Endothelial cell (in vitro differentiated cells): Measurements from ENCODE around the gene WWC2. TPM values are rescaled to one million over a fixed set of nuclear protein-coding genes. Genes with fewer than 3 reads are reported as not detected.

Source experiments
- DNase-seq: peaks from one replicate; pipeline ENCODE4 v3.0.0; 2021; ENCODE audit warnings: low spot score
- H3K27ac Mint-ChIP-seq: one replicate; pipeline ENCODE4 v1.8.0; 2021; ENCODE audit warnings: mixed read lengths, inconsistent platforms; ENCODE audit not compliant: unreplicated experiment
- H3K27me3 Mint-ChIP-seq: one replicate; pipeline ENCODE4 v1.8.0; 2021; ENCODE audit warnings: mild to moderate bottlenecking, moderate library complexity, mixed read lengths, inconsistent platforms; ENCODE audit not compliant: unreplicated experiment
- H3K36me3 Mint-ChIP-seq: one replicate; pipeline ENCODE4 v1.8.0; 2021; ENCODE audit warnings: mild to moderate bottlenecking, low read depth, mixed read lengths, inconsistent platforms; ENCODE audit not compliant: unreplicated experiment
- H3K4me1 Mint-ChIP-seq: one replicate; pipeline ENCODE4 v1.8.0; 2021; ENCODE audit warnings: mild to moderate bottlenecking, mixed read lengths, inconsistent platforms; ENCODE audit not compliant: unreplicated experiment
- H3K4me3 Mint-ChIP-seq: one replicate; pipeline ENCODE4 v1.8.0; 2021; ENCODE audit warnings: mild to moderate bottlenecking, mixed read lengths, inconsistent platforms; ENCODE audit not compliant: unreplicated experiment
- H3K9me3 Mint-ChIP-seq: one replicate; pipeline ENCODE4 v1.8.0; 2021; ENCODE audit warnings: mixed read lengths, inconsistent platforms; ENCODE audit not compliant: unreplicated experiment
- total RNA-seq: library from RNA; stranded (reverse); fragmentation: NEBNext Ultra II Directional; extraction: Animal tissue kit (Norgen Biotek cat#: 25700); gene quantifications from one replicate; pipeline ENCODE4 v1.2.1, GENCODE V29; 2021; ENCODE audit not compliant: unreplicated experiment
- TF ChIP-seq, protein P1 (sequence below): fragments of 200-600 bp; sonication (generic); IDR thresholded peaks from one replicate; pipeline ENCODE4 v1.5.0; 2021; ENCODE audit warnings: antibody characterized with exemption; ENCODE audit not compliant: unreplicated experiment

The WWC2 gene
- total RNA-seq, 1 donor from 2014 or later, result 32.0 TPM

DNA sequence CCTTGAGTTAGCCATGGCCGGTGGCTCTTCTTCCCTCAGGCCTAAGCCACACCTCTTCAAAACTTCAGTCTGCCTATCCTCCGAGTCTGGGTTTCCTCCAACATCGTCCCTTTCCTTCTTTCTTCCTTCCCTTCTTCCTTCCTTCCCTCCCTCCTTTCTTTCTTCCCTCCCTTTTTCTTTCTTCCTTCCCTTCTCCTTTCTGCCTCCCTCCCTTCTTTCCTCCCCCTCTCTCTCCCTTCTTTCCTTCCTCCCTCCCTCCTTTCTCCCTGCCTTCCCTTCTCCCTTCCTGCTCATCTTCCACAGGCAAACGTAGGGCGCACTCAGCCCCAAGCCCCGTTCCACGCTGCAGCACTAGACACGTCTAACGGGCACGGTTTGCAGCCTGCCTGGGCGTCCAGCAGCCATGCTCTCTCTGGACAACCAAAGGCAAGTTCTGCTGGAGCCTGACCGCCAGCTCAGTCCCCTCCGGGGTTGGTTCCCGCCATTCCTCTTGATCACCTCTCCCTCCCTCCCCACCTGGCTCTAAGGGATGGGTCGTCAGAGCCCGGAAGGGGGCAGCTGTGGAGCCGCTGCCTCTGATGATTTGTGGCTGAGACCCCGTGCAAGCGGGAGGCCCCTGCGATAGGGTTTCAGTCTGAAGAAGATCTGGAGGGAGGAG is 257.2 kb downstream of the WWC2 start:
- Mint-ChIP-seq H3K9me3 (no peaks in the 10 kb centered on the region), H3K27ac (no peak overlapping the region), H3K36me3 (no peaks in the 10 kb centered on the region), H3K27me3 (peaks cover 8% of the 10 kb centered on the region), H3K4me3 (no peak overlapping the region), H3K4me1 (peaks cover 7% of the 10 kb centered on the region)
- TF ChIP-seq, protein P1, sequence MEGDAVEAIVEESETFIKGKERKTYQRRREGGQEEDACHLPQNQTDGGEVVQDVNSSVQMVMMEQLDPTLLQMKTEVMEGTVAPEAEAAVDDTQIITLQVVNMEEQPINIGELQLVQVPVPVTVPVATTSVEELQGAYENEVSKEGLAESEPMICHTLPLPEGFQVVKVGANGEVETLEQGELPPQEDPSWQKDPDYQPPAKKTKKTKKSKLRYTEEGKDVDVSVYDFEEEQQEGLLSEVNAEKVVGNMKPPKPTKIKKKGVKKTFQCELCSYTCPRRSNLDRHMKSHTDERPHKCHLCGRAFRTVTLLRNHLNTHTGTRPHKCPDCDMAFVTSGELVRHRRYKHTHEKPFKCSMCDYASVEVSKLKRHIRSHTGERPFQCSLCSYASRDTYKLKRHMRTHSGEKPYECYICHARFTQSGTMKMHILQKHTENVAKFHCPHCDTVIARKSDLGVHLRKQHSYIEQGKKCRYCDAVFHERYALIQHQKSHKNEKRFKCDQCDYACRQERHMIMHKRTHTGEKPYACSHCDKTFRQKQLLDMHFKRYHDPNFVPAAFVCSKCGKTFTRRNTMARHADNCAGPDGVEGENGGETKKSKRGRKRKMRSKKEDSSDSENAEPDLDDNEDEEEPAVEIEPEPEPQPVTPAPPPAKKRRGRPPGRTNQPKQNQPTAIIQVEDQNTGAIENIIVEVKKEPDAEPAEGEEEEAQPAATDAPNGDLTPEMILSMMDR, result no peak
- DNase-seq, result no peak

DNA sequence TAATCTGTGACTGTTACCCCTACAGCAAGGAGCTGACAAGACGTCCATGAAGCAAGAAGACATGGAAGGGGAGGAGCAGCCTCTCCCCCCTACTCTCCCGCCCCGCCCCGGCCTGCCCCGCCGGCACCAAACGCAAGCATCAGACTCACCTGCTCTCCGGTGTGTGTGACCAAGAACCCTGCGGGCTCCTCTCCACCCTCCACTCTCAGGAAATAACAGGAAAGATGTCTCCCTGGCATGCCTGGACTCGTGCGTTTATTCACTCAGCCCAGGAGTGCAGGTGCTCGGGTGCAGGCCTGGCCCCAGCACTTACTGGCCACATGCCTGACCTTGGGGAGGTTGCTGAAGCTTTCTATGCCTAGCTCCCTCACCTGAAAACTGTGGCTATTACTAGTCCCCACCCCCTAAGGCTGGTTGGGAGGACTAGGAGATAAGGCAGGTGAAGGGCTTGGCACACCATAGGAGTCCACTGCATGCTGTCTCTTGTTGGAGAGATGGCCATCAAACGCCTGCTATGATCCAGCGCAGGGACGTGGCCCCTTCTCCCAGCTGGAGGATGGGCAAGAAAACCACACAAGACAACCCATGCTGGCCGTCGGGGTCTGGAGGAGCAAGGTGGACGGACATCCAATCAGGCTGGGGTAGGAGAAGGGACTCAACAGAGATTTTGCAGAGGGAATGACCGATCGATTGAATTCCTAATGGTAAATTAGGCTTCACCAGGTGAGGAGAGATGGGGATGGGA is 258.0 kb downstream of the WWC2 start:
- Mint-ChIP-seq H3K36me3 (no peaks in the 10 kb centered on the region), H3K4me1 (peaks cover 7% of the 10 kb centered on the region), H3K27ac (no peak overlapping the region), H3K4me3 (no peak overlapping the region), H3K27me3 (peaks cover 8% of the 10 kb centered on the region), H3K9me3 (no peaks in the 10 kb centered on the region)
- no peak for DNase-seq
- TF ChIP-seq, protein P1, result no peak

DNA sequence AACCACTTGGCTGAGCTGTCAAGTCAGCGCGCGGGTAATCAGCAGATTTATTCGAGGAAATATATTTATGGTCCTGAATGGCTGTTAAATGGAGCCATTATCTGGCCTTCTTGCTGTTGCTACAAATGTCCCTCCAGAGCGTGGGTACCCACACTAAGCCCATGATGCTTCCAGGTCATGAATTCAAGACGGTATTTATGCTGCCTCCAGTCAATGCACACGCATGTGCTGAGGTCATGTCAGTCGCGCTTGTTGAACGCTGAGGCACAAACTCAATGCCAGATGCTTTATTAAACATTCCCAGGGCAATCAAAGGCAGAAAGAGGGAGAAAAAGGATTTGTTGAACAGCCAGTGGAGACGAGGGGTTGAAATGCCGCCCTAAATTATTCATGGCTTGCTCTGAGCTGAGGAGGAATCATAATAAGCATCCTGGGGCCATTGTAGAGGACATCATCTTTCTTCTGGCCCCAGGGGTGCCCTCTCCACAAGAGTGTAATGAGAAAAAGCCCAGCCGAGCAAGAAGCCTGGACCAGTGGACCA is 259.2 kb downstream of the WWC2 start:
- peaks cover 7% of the 10 kb centered on the region for H3K27me3 Mint-ChIP-seq
- no peak overlapping the region for H3K27ac Mint-ChIP-seq
- no peaks in the 10 kb centered on the region for H3K9me3 Mint-ChIP-seq
- no peak overlapping the region for H3K4me3 Mint-ChIP-seq
- H3K36me3 Mint-ChIP-seq, result no peaks in the 10 kb centered on the region
- H3K4me1 Mint-ChIP-seq, result peaks cover 9% of the 10 kb centered on the region
- DNase-seq, result no peak
- TF ChIP-seq, protein P1, result no peak

DNA sequence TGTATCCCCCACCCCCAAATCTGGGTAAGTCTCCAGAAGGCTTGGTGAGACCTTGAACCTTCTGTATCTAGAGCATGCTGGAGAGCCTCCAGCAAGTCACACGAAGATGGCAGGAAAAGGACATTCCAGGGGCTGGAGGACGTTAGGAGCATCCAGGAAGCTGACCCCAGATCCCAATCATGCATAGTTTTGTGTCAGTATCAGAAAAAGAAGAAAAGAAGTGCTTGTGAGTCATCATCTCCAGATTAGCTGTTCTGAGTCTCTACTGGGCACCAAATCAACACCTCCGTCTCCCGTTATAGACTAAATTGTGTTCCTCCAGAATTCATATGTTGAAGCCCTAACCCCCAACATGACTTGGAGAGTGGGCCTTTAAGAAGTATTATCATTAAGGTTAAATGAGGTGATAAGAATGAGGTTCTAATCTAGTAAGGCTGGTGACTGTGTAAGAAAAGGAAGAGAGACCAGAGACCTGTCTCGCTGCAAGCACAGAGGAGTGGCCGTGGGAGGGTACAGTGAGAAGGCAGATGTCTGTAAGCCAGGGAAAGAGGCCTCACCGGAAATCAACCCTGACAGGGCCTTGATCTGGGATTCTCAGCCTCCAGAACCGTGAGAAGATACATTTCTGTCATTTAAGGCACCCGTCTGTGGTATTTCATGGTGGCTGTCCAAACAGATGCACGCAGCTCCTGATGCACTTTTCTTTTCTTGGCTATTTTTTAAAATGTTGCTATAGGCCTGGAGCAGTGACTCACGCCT is 261.3 kb downstream of the WWC2 start:
- peaks cover 27% of the 10 kb centered on the region for H3K4me1 Mint-ChIP-seq
- TF ChIP-seq, protein P1, result no peak
- peaks cover 4% of the 10 kb centered on the region for H3K36me3 Mint-ChIP-seq
- no peak for DNase-seq
- peaks cover 7% of the 10 kb centered on the region for H3K27me3 Mint-ChIP-seq
- H3K4me3 Mint-ChIP-seq, result no peak overlapping the region
- no peaks in the 10 kb centered on the region for H3K9me3 Mint-ChIP-seq
- no peak overlapping the region for H3K27ac Mint-ChIP-seq
